Activated CD4-positive, alpha-beta T cell treated with anti-CD3 and anti-CD28 coated beads, Interleukin-2, amount 50 U/mL, for 1 hour (primary cell): ENCODE measurements around the gene DUOXA2.
"Not testable (repeated sequence)": the region's sequence is repeated elsewhere in the genome, so short reads cannot be mapped to it uniquely, and the experiment has no call there.

Experiments
- DNase-seq: peaks from one replicate; pipeline ENCODE4 v3.0.0-alpha.2; 2020

The DUOXA2 gene

DNA sequence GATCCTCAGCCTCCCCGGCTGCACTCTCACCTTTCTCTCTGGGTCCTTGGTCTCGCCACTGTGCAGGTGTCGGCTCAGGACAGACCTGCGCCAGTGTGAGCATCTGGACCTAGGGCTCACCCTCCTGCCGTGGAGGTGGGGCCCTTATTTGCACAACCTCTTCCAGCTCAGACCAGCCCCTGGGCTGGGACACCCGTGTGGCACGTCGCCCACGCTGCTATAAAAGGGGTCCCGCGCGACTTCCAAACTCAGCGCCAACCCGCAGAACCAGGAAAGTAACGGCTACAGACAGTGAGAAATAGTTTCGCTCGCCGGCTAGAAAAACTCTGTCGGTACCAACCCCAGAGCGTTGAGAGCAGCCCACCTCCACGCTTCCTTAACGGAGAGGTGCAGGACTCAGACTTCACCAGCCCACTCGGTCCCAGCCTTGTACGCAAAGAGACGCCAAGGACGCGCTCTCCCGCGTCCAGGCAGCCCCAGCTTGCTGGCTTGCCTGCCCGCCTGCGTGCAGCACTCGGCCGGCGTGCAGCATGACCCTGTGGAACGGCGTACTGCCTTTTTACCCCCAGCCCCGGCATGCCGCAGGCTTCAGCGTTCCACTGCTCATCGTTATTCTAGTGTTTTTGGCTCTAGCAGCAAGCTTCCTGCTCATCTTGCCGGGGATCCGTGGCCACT, at the start of gene DUOXA2, which contains the start of gene DUOX2:
Gene DUOXA2, plus strand, starts transcription at position 251 of the 675 bp plus-strand sequence. Its CDS starts 280 bp downstream, at position 531.
Gene DUOX2, minus strand, starts transcription at position 97 of the 675 bp plus-strand sequence. CDS start 761 bp downstream, outside the sequence.
- no peak for DNase-seq

GRCh38 chr15:45064386-45064785, 49.7 kb upstream of the DUOXA2 start:
- DNase-seq: no peak

DNA sequence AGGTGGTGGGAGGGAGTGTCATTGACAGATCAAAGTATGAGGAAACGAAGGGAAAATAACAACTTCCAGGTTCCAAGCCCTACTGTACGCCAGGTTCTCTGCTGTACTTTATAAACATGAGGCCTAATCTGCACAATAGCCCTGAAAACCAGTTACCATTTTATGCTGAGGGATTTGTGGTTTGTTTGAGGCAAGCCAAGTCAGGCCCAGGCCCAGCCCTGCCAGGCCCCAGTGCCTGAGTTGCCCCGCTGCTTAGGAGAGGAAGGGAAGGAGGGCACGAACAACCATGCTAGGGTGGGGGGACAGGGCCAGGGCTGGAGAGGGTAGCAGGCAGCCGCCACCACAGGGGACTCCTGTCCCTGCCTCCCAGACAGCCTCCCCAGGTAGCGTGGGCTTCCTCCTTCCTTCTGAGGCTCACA, 44.2 kb upstream of the DUOXA2 start:
- DNase-seq: not testable (repeated sequence)

GRCh38 chr15:45073602-45074001, 40.5 kb upstream of the DUOXA2 start:
- not testable (repeated sequence) for DNase-seq

DNA sequence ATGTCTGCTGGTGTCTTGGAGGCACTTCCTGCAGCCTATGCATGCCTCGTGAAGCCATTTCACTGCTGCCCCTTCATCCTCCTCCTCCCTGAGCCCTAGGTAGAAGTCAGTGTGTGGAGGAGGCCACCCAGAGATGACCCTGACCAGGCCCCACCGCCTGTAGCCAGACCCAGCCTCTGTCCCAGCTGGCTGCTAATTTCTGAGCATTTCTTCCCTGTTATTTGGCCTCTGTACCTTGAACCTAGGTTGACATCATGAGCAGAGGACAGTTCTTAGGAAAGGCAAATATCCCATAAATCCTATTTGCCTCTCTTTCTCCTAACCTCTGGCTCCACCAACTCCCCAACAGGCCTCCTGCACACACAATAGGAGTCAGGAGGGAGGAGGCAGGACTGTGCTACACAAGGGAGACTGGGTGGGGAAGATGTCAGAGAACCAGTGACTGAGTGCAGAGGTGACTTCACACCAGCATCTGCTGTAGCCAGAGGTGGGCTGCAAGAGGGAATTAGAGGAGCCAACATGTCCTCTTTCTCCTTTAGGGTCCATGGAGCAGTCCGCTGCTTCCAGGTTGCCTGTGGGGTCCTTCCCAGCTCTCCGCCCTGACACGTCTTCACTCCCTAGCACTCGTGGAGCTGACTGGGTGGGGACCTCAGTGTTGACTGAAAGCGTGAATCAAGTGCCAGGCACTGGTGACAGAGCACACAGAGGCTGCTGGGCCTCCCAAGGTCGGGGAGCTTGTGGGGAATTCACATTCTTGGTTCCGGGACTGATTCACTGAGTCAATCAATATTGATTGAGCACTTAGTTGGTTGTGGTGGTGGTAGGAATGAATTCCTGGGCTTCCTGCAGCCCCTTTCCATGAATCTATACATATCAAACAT, 38.4 kb upstream of the DUOXA2 start:
- not testable (repeated sequence) for DNase-seq

DNA sequence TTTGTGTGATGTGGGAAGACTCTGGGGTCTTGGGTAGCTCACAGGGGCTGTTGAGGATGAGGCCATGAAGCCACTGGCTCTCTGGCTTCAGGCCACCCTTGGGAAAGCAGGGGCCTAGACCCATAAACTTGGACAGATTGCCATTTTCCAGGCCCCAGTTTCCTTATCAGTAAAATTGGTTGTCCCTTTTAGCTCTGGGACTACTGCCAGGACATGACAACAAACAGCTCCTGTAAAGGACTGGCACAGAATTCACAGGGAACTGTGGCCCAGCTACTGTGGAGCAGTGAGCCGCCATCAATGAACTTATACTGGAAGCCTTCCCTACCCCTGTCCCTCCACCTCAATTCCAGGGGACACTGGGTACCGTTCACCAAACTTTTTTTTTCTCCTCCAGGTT, 36.7 kb upstream of the DUOXA2 start:
- not testable (repeated sequence) for DNase-seq

- DNase-seq: not testable (repeated sequence)
These were observed 34.9 kb upstream of the DUOXA2 start for GRCh38 chr15:45079201-45079600.

DNA sequence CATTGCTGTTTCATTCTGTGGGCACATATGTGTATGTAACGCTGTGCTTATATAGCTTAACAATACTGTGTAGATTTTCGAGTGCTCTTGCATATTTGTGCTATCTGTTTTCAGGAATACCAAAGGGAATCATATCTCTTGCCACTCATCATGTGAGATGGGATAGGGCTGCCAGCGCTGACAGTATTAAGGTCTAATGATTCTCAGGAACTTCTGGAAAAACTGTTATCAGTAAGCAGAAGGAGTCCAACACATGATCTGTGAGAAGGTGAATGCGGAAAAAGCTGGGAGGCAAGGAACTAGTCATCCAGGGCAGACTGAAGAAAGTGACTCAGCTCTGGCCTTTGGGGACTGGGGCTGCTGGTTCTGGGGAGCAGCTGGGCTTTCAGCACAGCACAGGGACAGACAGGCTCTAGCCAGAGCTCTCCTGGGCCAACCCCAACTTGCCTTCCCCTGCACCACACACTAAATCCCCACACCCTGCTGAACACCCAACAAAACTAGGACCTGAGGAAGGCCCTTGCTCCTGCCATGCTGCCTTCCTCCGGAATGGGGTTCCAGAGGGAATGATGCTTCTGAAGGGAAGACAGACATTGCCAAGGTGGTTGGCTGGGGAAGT, 34.4 kb upstream of the DUOXA2 start:
- not testable (repeated sequence) for DNase-seq

DNA sequence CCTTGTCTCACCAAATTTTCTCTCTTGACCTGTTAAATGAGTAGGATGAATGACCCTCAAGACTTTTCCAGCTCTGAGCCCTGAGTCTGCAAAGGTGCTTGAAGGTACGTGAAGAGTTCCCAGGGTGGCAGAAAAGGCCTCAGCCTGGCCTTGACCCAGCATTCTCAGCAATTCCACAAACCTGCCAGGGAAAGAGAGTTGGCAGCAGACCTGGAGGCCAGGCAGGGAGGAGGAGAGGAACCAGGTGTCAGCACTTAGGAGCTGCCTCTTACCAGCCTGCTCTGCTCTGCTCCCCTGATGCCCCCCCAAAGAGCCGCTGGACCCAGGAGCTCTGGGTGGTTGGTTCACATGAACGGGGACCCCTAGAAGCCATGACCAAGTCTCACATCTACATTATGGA, 33.5 kb upstream of the DUOXA2 start:
- not testable (repeated sequence) for DNase-seq

DNA sequence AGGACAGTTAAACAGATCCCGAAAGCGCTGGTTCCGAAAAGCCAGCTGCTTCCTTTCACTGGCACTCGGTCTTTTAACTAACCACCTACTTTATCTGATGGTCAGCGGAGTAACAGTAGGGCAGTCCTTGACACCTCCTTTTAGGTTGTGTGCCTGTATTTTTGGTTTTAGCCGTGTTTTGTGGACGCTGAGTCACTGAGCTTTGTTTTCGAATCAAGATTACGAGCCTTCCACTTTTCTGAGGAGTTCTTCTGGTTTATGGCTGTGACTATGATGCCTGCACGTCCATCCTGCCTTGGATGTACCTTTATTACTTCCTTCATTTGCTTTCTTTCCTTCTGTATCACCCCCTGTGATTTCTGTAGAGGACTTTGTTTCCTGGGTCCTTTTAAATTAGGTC, 31.7 kb upstream of the DUOXA2 start:
- DNase-seq: not testable (repeated sequence)

DNA sequence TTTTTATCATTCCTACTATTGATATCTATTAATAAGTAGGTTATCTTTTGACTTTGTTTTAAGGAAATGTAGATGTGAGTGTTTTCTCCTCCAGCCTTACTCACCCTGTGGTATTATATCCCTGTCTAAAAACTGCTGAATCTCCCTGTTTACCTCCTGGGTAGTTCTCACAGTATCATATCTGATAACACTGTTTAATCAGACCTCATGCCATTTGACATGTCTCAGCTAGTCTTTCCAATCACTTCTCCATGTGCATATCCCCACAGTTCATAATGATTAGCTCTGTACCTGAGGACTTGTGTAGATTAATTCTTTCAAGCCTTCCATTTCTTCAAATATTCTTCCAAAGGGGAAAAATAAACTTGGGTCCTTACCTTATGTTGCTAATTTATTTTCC, 30.9 kb upstream of the DUOXA2 start:
- no peak for DNase-seq

GRCh38 chr15:45084163-45084562, 30.0 kb upstream of the DUOXA2 start:
- no peak for DNase-seq

GRCh38 chr15:45087513-45087912, 26.6 kb upstream of the DUOXA2 start:
- DNase-seq: no peak

- no peak for DNase-seq
These were observed 25.1 kb upstream of the DUOXA2 start for GRCh38 chr15:45088801-45089711.

DNA sequence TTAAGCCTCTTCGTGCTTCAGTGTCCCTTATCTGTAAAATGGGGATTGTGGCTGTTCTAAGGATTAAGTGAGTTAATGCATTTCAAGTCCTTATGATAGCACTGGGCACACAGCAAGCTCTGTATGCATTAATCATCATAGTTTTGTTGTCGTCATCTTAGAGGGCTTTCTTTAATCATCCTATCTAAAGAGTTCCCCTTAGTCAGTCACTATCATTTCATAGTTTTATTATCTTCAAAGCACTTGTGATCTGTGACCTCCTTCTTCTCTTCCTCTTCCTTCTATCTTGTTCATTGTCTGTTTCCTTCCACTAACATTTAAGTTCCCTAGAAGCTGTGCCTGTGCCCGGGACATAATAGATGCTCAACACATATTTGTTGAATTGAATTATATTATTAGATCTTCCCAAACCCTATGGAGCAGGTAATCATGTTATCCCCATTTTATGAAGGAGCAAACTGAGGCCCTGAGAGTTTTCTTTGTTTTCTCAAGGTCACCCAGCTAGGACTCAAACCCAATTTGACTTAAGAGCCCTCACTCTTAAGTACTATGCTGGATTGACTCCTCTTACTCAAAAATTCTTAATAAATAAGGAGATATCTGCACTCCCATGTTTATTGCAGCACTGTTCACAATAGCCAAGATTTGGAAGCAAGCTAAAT, 24.3 kb upstream of the DUOXA2 start:
- DNase-seq: no peak

DNA sequence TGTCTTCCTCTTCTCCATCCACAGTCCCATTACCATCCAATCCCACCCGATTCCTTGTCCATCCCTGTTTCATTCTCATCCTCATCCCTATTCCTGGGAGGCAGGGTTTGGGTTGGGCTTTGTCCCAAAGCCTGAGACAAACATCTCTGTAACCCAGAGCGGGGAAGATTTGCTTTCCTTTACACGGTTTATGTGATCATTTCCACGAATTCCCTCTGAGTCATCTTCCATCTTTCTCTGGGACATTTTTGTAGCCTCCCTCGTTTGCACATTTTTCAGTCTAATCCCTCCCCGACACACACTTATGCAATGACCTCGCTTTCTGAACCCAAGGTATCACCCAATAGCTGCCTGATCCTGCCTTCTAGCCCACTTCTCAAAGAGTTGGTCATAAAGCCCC, 23.0 kb upstream of the DUOXA2 start:
- DNase-seq: no peak

DNA sequence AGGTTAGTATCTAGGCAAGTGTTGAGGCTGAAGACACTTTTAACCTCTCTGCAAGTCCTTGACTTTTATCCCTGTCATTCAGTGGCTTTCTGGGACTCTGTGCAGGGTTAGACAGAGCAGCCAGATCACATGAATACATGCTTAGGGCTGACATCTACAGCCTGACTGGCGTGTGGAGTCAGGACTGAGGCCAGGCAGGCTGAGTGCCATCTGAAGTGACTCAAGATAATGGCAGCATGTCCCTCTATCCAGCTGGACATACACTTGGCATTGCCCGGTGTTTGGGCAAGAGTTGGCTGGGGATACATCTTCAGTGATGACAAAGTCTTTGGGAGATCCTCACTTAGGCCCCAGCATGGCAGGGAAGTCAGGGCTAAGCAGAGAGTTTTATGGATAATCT, 22.6 kb upstream of the DUOXA2 start:
- no peak for DNase-seq

DNA sequence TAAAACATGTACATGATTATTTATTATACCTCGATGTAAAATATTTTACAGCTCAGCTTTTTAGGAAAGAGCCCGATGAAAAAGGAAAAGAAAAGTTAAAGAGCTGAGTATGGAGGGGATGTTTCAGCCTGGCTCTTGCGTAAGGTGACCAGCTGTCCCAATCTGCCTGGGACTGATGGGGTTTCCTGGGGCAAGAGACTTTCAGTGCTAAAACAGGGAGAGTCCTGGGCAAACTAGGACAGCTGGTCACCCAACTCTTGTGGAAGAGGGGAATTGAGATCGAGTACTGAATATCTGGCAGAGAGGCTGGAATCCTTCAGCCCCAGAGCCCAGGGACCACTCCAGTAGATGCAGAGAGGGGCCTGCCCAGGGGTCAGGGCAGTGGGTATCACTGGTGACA, 21.1 kb upstream of the DUOXA2 start:
- no peak for DNase-seq

- DNase-seq: no peak
These were observed 20.3 kb upstream of the DUOXA2 start for GRCh38 chr15:45093622-45094357.

DNA sequence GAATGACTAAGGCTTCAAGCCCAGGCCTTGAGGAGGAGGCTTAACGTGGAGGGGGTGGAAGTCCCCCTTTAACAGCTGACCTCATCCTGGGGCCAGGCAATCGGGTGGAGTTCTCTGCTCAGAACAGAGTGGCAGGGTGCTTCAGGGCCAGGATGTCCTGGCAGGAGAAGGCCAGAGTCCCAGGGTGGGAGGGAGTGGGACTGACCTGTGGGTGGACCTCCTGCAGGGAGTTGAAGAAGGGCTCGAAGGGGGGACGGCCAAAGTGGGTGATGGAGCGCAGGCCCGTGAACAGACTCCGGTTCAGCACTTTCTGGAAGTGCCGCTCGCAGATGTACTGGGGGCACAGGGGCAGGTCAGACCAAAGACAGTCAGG, 19.8 kb upstream of the DUOXA2 start:
- no peak for DNase-seq

GRCh38 chr15:45095661-45096060, 18.5 kb upstream of the DUOXA2 start:
- no peak for DNase-seq
